HG03432 (cell line): Measurements from ENCODE around the gene NPC1L1.
"Not testable (repeated sequence)": the region's sequence is repeated elsewhere in the genome, so short reads cannot be mapped to it uniquely, and the experiment has no call there.

Experiments used
- ATAC-seq: cut with Tn5 transposase; IDR thresholded peaks from one replicate; pipeline ENCODE4 v1.9.1; 2021; ENCODE audit warnings: mild to moderate bottlenecking, moderate library complexity; ENCODE audit not compliant: unreplicated experiment

Gene NPC1L1

GRCh38 chr7:44512736-44513135 is 28.4 kb downstream of the NPC1L1 start:
- ATAC-seq: no peak

GRCh38 chr7:44511863-44512468 is 29.2 kb downstream of the NPC1L1 start:
- ATAC-seq: no peak

GRCh38 chr7:44511236-44511635 is 29.9 kb downstream of the NPC1L1 start:
- ATAC-seq: no peak

GRCh38 chr7:44508328-44509030 is 32.7 kb downstream of the NPC1L1 start:
- no peak for ATAC-seq

- ATAC-seq: not testable (repeated sequence)
These were observed 34.4 kb downstream of the NPC1L1 start for GRCh38 chr7:44506592-44507288.

GRCh38 chr7:44505595-44505994 is 35.5 kb downstream of the NPC1L1 start:
- no peak for ATAC-seq

GRCh38 chr7:44498230-44498954 is 42.7 kb downstream of the NPC1L1 start:
- no peak for ATAC-seq

GRCh38 chr7:44497155-44498027 is 43.7 kb downstream of the NPC1L1 start:
- ATAC-seq: no peak

- no peak for ATAC-seq
These were observed 44.7 kb downstream of the NPC1L1 start for GRCh38 chr7:44496385-44496784.

- no peak for ATAC-seq
These were observed 46.2 kb downstream of the NPC1L1 start for GRCh38 chr7:44494960-44495359.

GRCh38 chr7:44491229-44491628 is 49.9 kb downstream of the NPC1L1 start:
- no peak for ATAC-seq

- ATAC-seq: peak; percentile 95
These were observed 50.6 kb downstream of the NPC1L1 start, which contains the start of gene NUDCD3 for GRCh38 chr7:44490351-44491200. NUDCD3 (minus strand) TSS chr7:44490658; CDS start chr7:44490600, 58 bp downstream.

GRCh38 chr7:44489955-44490350 is 51.2 kb downstream of the NPC1L1 start:
- peak; percentile 30 for ATAC-seq

- ATAC-seq: no peak
These were observed 52.2 kb downstream of the NPC1L1 start for GRCh38 chr7:44488955-44489354.

GRCh38 chr7:44486693-44487092 is 54.4 kb downstream of the NPC1L1 start:
- ATAC-seq: no peak

GRCh38 chr7:44486001-44486400 is 55.1 kb downstream of the NPC1L1 start:
- ATAC-seq: no peak

- no peak for ATAC-seq
These were observed 56.4 kb downstream of the NPC1L1 start for GRCh38 chr7:44484482-44485313.
